Subcutaneous abdominal adipose tissue (tissue), 5 donors: ENCODE measurements around the gene MACROH2A1.

Source experiments
- H3K27ac ChIP-seq: one replicate; pipeline ENCODE4 v1.7.0; 2013; ENCODE audit warnings: low read depth, mild to moderate bottlenecking, inconsistent platforms, low read length, moderate library complexity
- H3K27me3 ChIP-seq, 5 donors: one replicate each; pipeline ENCODE4 v1.7.0; 2013; ENCODE audit warnings: low read length in 5 of 5, inconsistent platforms in 1 of 5; ENCODE audit not compliant: control insufficient read depth in 5 of 5, insufficient read depth in 4 of 5
- H3K36me3 ChIP-seq, 5 donors: one replicate each; pipeline ENCODE4 v1.7.0; 2013; ENCODE audit warnings: low read length in 5 of 5; ENCODE audit not compliant: control insufficient read depth in 5 of 5, insufficient read depth in 5 of 5
- H3K4me1 ChIP-seq, 5 donors: one replicate each; pipeline ENCODE4 v1.7.0; 2013; ENCODE audit warnings: low read length in 5 of 5, mild to moderate bottlenecking in 3 of 5, moderate library complexity in 1 of 5; ENCODE audit not compliant: control insufficient read depth in 5 of 5, insufficient read depth in 5 of 5
- H3K4me3 ChIP-seq, 5 donors: one replicate each; pipeline ENCODE4 v1.7.0; 2013; ENCODE audit warnings: low read length in 5 of 5, low read depth in 1 of 5
- H3K9ac ChIP-seq, 5 donors: one replicate each; pipeline ENCODE4 v1.7.0; 2013; ENCODE audit warnings: low read length in 5 of 5, mild to moderate bottlenecking in 4 of 5, moderate library complexity in 3 of 5
- H3K9me3 ChIP-seq, 5 donors: one replicate each; pipeline ENCODE4 v1.7.0; 2013; ENCODE audit warnings: low read length in 5 of 5; ENCODE audit not compliant: control insufficient read depth in 5 of 5
- donor health status: healthy.
- donor health status: healthy.
- donor health status: healthy.
- donor health status: healthy.
- donor health status: healthy.

MACROH2A1 gene

GRCh38 chr5:135435467-135436330 lies 36.7 kb upstream of the MACROH2A1 start:
- Histone ChIP-seq H3K9me3 (no peaks in the 10 kb centered on the region), H3K36me3 (no peaks in the 10 kb centered on the region)

GRCh38 chr5:135434591-135435466 lies 35.8 kb upstream of the MACROH2A1 start:
- Histone ChIP-seq H3K9ac (no peak overlapping the region), H3K4me1 (peaks cover 3 to 58% (median 40%) of the 10 kb centered on the region in 5 donors), H3K27ac (no peak overlapping the region), H3K4me3 (no peak overlapping the region), H3K36me3 (no peaks in the 10 kb centered on the region), H3K27me3 (peaks cover 0 to 6% (median 0%) of the 10 kb centered on the region in 5 donors), H3K9me3 (no peaks in the 10 kb centered on the region)

More at GRCh38 chr5:135435467-135436330, 36.7 kb upstream of the MACROH2A1 start:
- Histone ChIP-seq H3K4me1 (peaks cover 3 to 52% (median 39%) of the 10 kb centered on the region in 5 donors), H3K9ac (no peak overlapping the region), H3K27ac (no peak overlapping the region), H3K4me3 (no peak overlapping the region), H3K27me3 (peaks cover 0 to 6% (median 0%) of the 10 kb centered on the region in 5 donors)

- Histone ChIP-seq H3K27me3 (peaks cover 0 to 6% (median 0%) of the 10 kb centered on the region in 5 donors), H3K36me3 (no peaks in the 10 kb centered on the region), H3K9ac (no peak overlapping the region), H3K4me3 (peak overlapping the region in 1 of 5 donors; percentile 31), H3K4me1 (peaks cover 3 to 59% (median 39%) of the 10 kb centered on the region in 5 donors), H3K9me3 (peaks cover 0 to 3% (median under 1%) of the 10 kb centered on the region in 5 donors), H3K27ac (no peak overlapping the region)
These were observed 34.8 kb upstream of the MACROH2A1 start for GRCh38 chr5:135433681-135434426.

- Histone ChIP-seq H3K4me1 (peaks cover 3 to 46% (median 33%) of the 10 kb centered on the region in 5 donors), H3K36me3 (no peaks in the 10 kb centered on the region), H3K27ac (no peak overlapping the region)
These were observed 33.1 kb upstream of the MACROH2A1 start for GRCh38 chr5:135432113-135432512.

GRCh38 chr5:135430135-135430437 lies 31.1 kb upstream of the MACROH2A1 start:
- Histone ChIP-seq H3K36me3 (no peaks in the 10 kb centered on the region), H3K27me3 (no peaks in the 10 kb centered on the region), H3K4me3 (no peak overlapping the region), H3K4me1 (peaks cover 3 to 38% (median 28%) of the 10 kb centered on the region in 5 donors), H3K9ac (no peak overlapping the region), H3K9me3 (peaks cover 0 to 9% (median 8%) of the 10 kb centered on the region in 5 donors), H3K27ac (no peak overlapping the region)

More at GRCh38 chr5:135432113-135432512, 33.1 kb upstream of the MACROH2A1 start:
- H3K9me3 ChIP-seq = peaks cover 0 to 9% (median 8%) of the 10 kb centered on the region in 5 donors
- peaks cover 0 to 6% (median 0%) of the 10 kb centered on the region in 5 donors for H3K27me3 ChIP-seq
- H3K4me3 ChIP-seq = no peak overlapping the region
- no peak overlapping the region for H3K9ac ChIP-seq

- Histone ChIP-seq H3K9me3 (peaks cover 0 to 9% (median 8%) of the 10 kb centered on the region in 5 donors), H3K27me3 (no peaks in the 10 kb centered on the region), H3K4me3 (no peak overlapping the region), H3K4me1 (peaks cover 3 to 33% (median 23%) of the 10 kb centered on the region in 5 donors), H3K36me3 (no peaks in the 10 kb centered on the region), H3K9ac (no peak overlapping the region), H3K27ac (peak overlapping the region; percentile 12)
These were observed 30.5 kb upstream of the MACROH2A1 start for GRCh38 chr5:135429301-135430134.

GRCh38 chr5:135428586-135428985 lies 29.6 kb upstream of the MACROH2A1 start:
- Histone ChIP-seq H3K9ac (no peak overlapping the region), H3K36me3 (no peaks in the 10 kb centered on the region), H3K27ac (no peak overlapping the region), H3K4me3 (no peak overlapping the region), H3K4me1 (peaks cover 0 to 27% (median 14%) of the 10 kb centered on the region in 5 donors), H3K9me3 (peaks cover 0 to 9% (median 8%) of the 10 kb centered on the region in 5 donors), H3K27me3 (no peaks in the 10 kb centered on the region)

GRCh38 chr5:135426102-135427082 lies 27.4 kb upstream of the MACROH2A1 start:
- Histone ChIP-seq H3K9ac (no peak overlapping the region), H3K4me1 (peaks cover 0 to 23% (median 13%) of the 10 kb centered on the region in 5 donors), H3K27ac (no peak overlapping the region), H3K4me3 (no peak overlapping the region), H3K36me3 (no peaks in the 10 kb centered on the region), H3K9me3 (peaks cover 0 to 9% (median 8%) of the 10 kb centered on the region in 5 donors), H3K27me3 (no peaks in the 10 kb centered on the region)
